Activated CD4-positive, alpha-beta T cell treated with anti-CD3 and anti-CD28 coated beads for 36 hours (primary cell): ENCODE results near the gene TTC7B. TPM values are rescaled to one million over a fixed set of nuclear protein-coding genes. Genes with fewer than 3 reads are reported as not detected.
A peak's percentile ranks its signal among the peaks of the same experiment; 100 is the strongest.
"Not testable (repeated sequence)": the region's sequence is repeated elsewhere in the genome, so short reads cannot be mapped to it uniquely, and the experiment has no call there.

Source experiments
- ATAC-seq: fragments of 200-7000 bp; cut with Tn5 transposase; one replicate; pipeline ENCODE4 v1.10.0; 2021; ENCODE audit warnings: mild to moderate bottlenecking, moderate library complexity
- CTCF ChIA-PET: fragments of 350-600 bp; sonication (Branson Sonifier 250); formaldehyde crosslinking; loops from one replicate; lab custom pipeline; 2021; ENCODE audit warnings: antibody characterized with exemption; lab: Charles Lee
- POLR2A ChIA-PET: fragments of 350-600 bp; sonication (Branson Sonifier 250); formaldehyde crosslinking; loops from one replicate; lab custom pipeline; 2021; ENCODE audit warnings: antibody characterized with exemption, inconsistent platforms; lab: Charles Lee
- DNase-seq: peaks from one replicate; pipeline ENCODE4 v3.0.0-alpha.2; 2020
- H3K27ac Mint-ChIP-seq: one replicate; pipeline ENCODE4 v1.8.0; 2021; ENCODE audit warnings: mixed read lengths
- H3K27me3 Mint-ChIP-seq: one replicate; pipeline ENCODE4 v1.8.0; 2021; ENCODE audit warnings: mixed read lengths
- H3K36me3 Mint-ChIP-seq: one replicate; pipeline ENCODE4 v1.8.0; 2021; ENCODE audit warnings: low read depth, mixed read lengths
- H3K4me1 Mint-ChIP-seq: one replicate; pipeline ENCODE4 v1.8.0; 2021; ENCODE audit warnings: mixed read lengths
- H3K4me3 Mint-ChIP-seq: one replicate; pipeline ENCODE4 v1.8.0; 2021; ENCODE audit warnings: mild to moderate bottlenecking, moderate library complexity, mixed read lengths
- H3K9me3 Mint-ChIP-seq: one replicate; pipeline ENCODE4 v1.8.0; 2021; ENCODE audit warnings: low read depth, mixed read lengths
- intact Hi-C, 2 experiments: fragments of 100-400 bp; cut with DNase I in 1 of 2; cut with micrococcal nuclease in 1 of 2; formaldehyde crosslinking; loops; one replicate each; pipeline versions ENCODE4 v1.14.2 to v1.15.1; 2022 to 2024; cut with DNase I, micrococcal nuclease
- total RNA-seq, 2 experiments: library from RNA; stranded (reverse); gene quantifications; one replicate each; pipeline ENCODE4 v1.2.3, GENCODE V29; 2021

The TTC7B gene
- total RNA-seq, 2 experiments from 2014 or later = 5.8 to 8.2 TPM

DNA sequence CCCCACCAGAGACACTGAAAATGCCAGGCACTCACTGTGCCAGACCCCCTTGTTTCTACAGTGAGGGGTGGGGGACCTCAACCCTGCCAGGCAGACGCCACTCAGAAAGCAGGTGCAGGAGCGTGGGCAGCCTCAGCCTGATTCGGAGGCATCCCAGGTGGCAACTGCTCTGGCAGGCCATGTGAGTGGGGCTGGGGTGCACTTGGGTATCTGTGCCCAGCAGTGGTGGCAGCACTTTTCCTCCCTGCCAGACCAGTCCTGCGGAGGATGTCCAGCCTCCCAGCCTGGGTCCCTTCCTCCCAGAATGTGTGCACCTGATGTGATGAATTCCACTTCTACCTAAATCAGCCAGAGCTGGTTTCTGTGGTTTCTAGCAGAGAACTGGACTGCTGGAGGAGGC lies 13.4 kb upstream of the TTC7B start:
- ChIA-PET CTCF (no interaction called here), POLR2A (no interaction called here)
- intact Hi-C loops = loop anchor here (2.0 to 10.0 kb wide), 6 partner anchors 71 to 875 kb away; partner anchors contain the start of genes CCDC88C (in 1 of the 2), EFCAB11 (in 1 of the 2) and TDP1 (in 1 of the 2)
- Mint-ChIP-seq H3K36me3 (no peaks in the 10 kb centered on the region), H3K27ac (peak overlapping the region; percentile 13), H3K27me3 (no peaks in the 10 kb centered on the region), H3K9me3 (no peaks in the 10 kb centered on the region), H3K4me3 (no peak overlapping the region), H3K4me1 (peaks cover 20% of the 10 kb centered on the region)
- no peak for DNase-seq
- no peak for ATAC-seq

DNA sequence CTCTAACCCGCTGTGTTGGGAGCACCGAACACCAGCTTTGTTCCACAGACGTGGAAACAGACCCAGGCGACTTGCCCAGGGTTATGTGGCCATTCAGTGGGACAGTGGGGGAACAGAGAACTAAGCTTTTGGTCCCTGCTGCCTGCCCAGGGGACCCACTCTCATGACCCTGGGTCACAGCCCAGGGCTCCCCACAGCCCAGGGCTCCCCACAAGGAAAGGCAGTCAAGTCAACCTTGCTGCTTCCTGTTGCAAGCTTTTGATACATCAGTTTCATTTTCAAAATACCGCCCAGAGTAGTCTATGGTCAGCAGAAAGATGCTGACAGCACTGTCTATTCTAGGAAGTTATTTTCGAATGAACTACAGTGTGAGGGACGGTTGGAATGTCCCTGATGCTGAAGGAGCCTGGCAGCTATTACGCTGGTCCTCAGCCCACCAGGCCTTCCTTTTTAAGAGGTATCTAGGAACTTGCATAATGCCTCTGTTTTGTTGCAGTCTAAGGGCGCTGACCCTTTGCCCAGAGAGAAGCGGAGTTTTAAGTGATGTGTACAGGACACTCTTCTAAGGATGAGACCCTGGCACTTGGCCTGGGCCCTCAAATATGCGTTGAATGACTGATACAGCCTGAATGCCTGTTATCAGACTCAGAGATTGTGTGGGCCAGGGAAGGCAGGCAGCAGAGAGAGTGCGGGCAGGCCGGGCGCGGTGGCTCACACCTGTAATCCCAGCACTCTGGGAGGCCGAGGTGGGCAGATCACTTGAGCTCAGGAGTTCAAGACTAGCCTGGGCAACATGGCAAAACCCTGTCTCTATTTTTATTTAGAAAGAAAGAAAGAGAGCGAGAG lies 12.6 kb upstream of the TTC7B start:
- POLR2A ChIA-PET = interaction anchor here (0.6 to 1.1 kb wide), 2 partner anchors 80 to 500 kb away, joined by 3 to 11 read pairs; no protein-coding TSS in a partner anchor
- Mint-ChIP-seq H3K27ac (peak overlapping the region; percentile 88), H3K27me3 (no peaks in the 10 kb centered on the region), H3K4me3 (peak overlapping the region; percentile 68), H3K4me1 (peaks cover 20% of the 10 kb centered on the region), H3K36me3 (peaks cover under 1% of the 10 kb centered on the region), H3K9me3 (peaks cover 4% of the 10 kb centered on the region)
- ATAC-seq (peak; percentile 61), DNase-seq (peak; percentile 25)
- CTCF ChIA-PET = interaction anchor here (0.6 to 0.7 kb wide), 2 partner anchors 70 to 285 kb away, joined by 3 to 4 read pairs; partner anchors contain the start of gene DGLUCY
- intact Hi-C loops = loop anchor here (1.0 to 10.0 kb wide), 9 partner anchors 70 to 874 kb away; partner anchors contain the start of genes CCDC88C (in 1 of the 2), EFCAB11 (in 1 of the 2), RPS6KA5 (in 1 of the 2) and TDP1 (in 1 of the 2)

DNA sequence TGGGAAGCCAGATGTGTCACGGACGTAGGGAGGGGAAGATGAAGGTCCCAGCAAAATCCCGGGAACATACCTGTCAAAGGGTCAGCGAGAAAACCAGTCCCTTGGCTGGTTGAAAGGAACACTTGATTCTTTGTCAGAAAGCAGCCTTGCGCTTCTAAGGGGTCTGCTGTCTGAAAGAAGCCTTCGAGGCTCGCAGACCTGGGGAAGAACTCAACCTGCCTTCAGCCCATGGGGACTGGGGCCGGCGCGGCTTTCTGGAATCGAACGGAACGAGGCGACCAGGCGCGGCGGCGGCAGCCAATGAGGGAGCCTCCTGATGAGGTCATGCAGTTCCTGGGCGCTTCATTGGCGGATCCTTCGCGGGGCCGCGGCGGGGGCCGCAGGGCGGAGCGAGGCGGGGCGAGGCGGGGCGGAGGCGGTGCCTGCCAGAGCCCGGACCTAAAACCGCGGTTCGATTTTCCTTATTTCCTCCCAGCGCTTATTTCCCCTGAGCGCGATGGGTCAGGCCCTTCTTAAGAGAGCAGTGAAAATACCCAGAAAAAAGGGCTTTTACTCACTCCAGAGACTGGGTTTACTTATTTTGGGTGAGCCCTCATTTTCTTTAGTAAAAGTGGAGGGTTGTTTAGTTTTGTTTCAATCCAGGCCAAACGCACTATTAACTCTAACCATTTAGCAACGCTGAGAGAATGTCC lies 11.8 kb upstream of the TTC7B start:
- Mint-ChIP-seq H3K4me1 (peaks cover 20% of the 10 kb centered on the region), H3K4me3 (peak overlapping the region; percentile 68), H3K36me3 (peaks cover 3% of the 10 kb centered on the region), H3K27ac (peak overlapping the region; percentile 88), H3K27me3 (no peaks in the 10 kb centered on the region), H3K9me3 (peaks cover 10% of the 10 kb centered on the region)
- POLR2A ChIA-PET = interaction anchor here (1.1 kb wide), 1 partner anchor 80 kb away, joined by 3 read pairs; no protein-coding TSS in a partner anchor
- peak; percentile 95 for DNase-seq
- CTCF ChIA-PET = interaction anchor here (0.6 to 0.7 kb wide), 2 partner anchors 70 to 286 kb away, joined by 3 to 4 read pairs; partner anchors contain the start of gene DGLUCY
- intact Hi-C loops = loop anchor here (1.0 to 10.0 kb wide), 9 partner anchors 69 to 873 kb away; partner anchors contain the start of genes CCDC88C (in 1 of the 2), EFCAB11 (in 1 of the 2), RPS6KA5 (in 1 of the 2) and TDP1 (in 1 of the 2)
- ATAC-seq = peak; percentile 99

DNA sequence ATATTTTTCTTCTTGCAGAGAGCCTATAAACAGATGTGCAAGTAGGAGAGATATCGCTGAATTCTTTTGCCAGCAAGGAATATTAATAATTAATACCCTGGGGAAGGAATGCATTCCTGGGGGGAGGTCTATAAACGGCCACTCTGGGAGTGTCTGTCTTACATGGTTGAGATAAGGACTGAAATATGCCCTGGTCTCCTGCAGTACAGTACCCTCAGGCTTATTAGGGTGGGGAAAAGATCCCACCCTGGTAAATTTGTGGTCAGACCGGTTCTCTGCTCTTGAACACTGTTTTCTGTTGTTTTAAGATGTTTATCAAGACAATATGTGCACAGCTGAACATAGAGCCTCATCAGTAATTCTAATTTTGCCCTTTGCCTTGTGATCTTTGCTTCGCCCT lies 7.3 kb upstream of the TTC7B start:
- H3K36me3 Mint-ChIP-seq, H3K27me3 Mint-ChIP-seq, CTCF ChIA-PET, ATAC-seq, H3K27ac Mint-ChIP-seq, POLR2A ChIA-PET, DNase-seq, H3K4me3 Mint-ChIP-seq: not testable (repeated sequence)
- intact Hi-C loops = loop anchor here in 1 of 2 experiments (10.0 kb wide), 1 partner anchor 869 kb away; the partner anchor contains the start of genes EFCAB11 and TDP1
- Mint-ChIP-seq H3K9me3 (peaks cover 10% of the 10 kb centered on the region), H3K4me1 (peaks cover 17% of the 10 kb centered on the region)

DNA sequence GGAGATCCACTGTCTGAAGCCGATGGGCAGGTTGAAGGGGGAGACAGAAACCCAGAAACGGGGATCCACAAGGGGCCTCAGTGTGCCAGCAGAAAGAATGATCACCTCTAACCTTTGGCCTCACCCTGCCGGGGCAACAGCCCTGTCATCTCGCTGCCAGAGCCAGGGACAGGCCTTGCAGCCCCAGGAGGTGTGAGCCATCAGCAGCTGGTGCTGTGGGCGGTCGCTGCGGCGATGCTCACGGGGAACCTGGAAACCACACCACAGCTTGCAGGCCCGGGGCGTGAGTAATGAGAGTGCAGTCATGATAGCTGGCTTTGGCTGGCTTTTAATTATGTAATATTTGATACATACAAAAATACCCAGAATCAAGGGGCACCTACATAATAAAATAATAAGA lies 4.7 kb upstream of the TTC7B start:
- H3K4me1 Mint-ChIP-seq = peaks cover 9% of the 10 kb centered on the region
- ATAC-seq = peak; percentile 95
- peak; percentile 90 for DNase-seq
- intact Hi-C loops = loop anchor here in 1 of 2 experiments (10.0 kb wide), 1 partner anchor 866 kb away; the partner anchor contains the start of genes EFCAB11 and TDP1
- H3K27me3 Mint-ChIP-seq = peaks cover 5% of the 10 kb centered on the region
- ChIA-PET POLR2A (no interaction called here), CTCF (interaction anchor here (0.6 to 1.2 kb wide), 2 partner anchors 62 to 119 kb away, joined by 3 read pairs; no protein-coding TSS in a partner anchor)
- no peak overlapping the region for H3K4me3 Mint-ChIP-seq
- H3K36me3 Mint-ChIP-seq = peaks cover 3% of the 10 kb centered on the region
- H3K27ac Mint-ChIP-seq = no peak overlapping the region
- peaks cover 10% of the 10 kb centered on the region for H3K9me3 Mint-ChIP-seq

DNA sequence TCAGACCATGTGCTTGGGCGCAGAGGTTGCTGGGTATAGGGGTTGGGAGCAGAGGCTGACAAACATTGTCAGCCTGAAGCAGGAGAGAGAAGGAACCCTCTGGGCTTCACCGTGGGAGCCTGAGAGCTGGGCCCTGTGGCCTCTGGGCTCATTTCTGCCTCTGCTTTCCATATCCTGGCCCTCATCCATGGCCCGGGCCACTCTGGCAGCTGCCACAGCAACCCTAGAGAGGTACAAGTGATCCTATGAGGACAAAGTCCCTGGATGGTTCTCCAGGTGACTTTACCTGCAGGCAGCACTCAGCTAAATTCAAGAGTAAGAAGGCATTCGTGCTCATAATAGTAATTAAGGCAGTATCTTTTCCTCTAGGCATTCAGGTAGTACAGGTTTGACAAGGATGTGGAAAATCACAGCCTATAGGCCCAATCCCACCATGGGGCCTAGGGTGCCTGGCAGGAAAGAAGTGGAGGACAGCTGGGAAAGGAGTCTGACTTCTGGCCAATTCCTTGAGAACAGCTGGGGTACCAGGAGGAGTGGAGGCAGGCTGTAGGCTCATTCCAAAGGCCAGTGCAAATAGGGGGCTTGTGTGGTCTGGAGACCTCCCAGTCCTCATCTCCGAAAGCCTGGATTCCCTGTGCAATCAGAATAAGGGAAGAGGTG lies 3.6 kb upstream of the TTC7B start:
- ChIA-PET POLR2A (no interaction called here), CTCF (interaction anchor here (1.2 kb wide), 1 partner anchor 61 kb away, joined by 3 read pairs; no protein-coding TSS in a partner anchor)
- Mint-ChIP-seq H3K27ac (no peak overlapping the region), H3K4me1 (peaks cover 9% of the 10 kb centered on the region), H3K27me3 (peaks cover 11% of the 10 kb centered on the region), H3K36me3 (peaks cover 3% of the 10 kb centered on the region), H3K4me3 (no peak overlapping the region), H3K9me3 (peaks cover 10% of the 10 kb centered on the region)
- DNase-seq (no peak), ATAC-seq (no peak)
- intact Hi-C loops = loop anchor here in 1 of 2 experiments (10.0 kb wide), 1 partner anchor 865 kb away; the partner anchor contains the start of genes EFCAB11 and TDP1

DNA sequence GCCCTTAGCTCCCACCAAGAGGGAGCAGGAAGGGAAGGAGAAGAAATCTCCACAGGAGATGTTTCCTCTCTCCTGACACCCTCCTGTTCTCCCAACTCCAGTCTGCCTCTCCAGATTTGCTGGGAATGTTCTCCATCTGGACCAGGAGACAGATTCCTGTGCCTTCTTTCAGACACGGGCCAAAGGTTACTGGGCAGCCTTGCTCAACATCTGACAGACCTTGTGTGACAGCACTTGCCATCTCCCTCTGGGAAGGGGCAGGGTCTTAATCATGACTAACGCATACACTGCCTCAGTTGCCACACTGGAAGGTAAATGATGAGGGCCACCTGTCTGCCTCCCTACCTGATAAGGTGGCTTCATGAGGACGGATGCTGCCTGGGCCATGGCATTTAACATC lies 2.5 kb upstream of the TTC7B start:
- Mint-ChIP-seq H3K27ac (no peak overlapping the region), H3K9me3 (peaks cover 5% of the 10 kb centered on the region), H3K36me3 (peaks cover under 1% of the 10 kb centered on the region), H3K27me3 (peaks cover 11% of the 10 kb centered on the region), H3K4me3 (no peak overlapping the region), H3K4me1 (peaks cover 9% of the 10 kb centered on the region)
- DNase-seq (no peak), ATAC-seq (no peak)
- ChIA-PET CTCF (no interaction called here), POLR2A (no interaction called here)
- intact Hi-C loops = no loop called here

DNA sequence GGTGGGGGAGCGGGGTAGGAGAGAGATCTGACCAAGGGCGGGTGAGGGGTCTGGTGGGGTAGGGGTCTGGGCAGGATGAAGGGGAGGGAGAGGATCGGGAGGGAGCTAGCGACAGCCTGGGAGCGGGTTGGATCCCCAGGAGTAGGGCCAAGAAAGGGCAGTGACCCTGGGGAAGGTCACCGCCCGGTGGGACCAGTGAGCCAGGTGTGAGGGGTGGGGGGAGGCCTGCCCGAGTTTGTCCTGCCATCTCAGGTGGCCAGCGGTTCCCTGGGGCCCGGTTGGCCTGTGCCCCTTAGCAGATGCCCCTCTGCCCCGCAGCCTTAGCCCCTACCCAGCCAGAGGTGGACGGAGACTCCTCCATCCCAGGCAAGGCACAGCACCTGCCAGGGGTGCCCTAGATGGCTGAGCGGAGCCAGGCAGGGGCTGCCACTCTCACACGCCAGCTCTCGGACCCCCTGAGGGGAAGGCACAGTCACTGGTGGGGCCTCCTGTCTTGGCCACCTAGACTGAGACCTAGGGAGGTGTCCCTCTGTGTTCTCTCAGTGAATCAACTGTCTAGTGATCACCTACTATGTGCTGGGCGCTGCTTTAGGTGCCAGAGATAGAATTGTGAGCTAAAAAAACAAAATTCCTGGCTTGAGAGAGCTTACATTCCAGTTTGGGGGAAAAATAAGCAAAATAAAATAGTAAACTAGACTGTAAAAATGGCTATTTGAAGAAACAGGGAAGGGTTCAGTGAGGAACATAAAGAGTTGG lies 629 bp upstream of the TTC7B start:
- ATAC-seq = no peak
- DNase-seq = no peak
- no peaks in the 10 kb centered on the region for H3K36me3 Mint-ChIP-seq
- peaks cover 11% of the 10 kb centered on the region for H3K27me3 Mint-ChIP-seq
- H3K27ac Mint-ChIP-seq = no peak overlapping the region
- H3K4me3 Mint-ChIP-seq = peak overlapping the region; percentile 27
- ChIA-PET POLR2A (no interaction called here), CTCF (interaction anchor here (0.6 kb wide), 1 partner anchor 403 kb away, joined by 3 read pairs; no protein-coding TSS in a partner anchor)
- intact Hi-C loops = loop anchor here in 1 of 2 experiments (1.0 kb wide), 1 partner anchor 59 kb away; no protein-coding TSS in a partner anchor
- peaks cover 9% of the 10 kb centered on the region for H3K4me1 Mint-ChIP-seq
- no peaks in the 10 kb centered on the region for H3K9me3 Mint-ChIP-seq

DNA sequence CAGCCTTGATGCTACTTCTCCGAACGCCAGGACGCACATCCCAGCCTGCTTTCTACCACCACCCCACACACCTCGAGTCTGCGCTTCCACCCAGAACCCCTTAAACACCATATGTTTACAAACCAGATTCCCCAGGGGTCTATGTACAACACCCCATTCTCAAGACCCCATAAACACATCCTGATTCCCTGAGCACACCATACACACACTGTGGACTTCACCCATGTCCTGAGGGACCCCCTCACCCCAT lies 733 bp downstream of the TTC7B start:
- H3K4me3 Mint-ChIP-seq = peak overlapping the region; percentile 61
- H3K9me3 Mint-ChIP-seq = no peaks in the 10 kb centered on the region
- no peak for ATAC-seq
- CTCF ChIA-PET = no interaction called here
- H3K36me3 Mint-ChIP-seq = no peaks in the 10 kb centered on the region
- intact Hi-C loops = no loop called here
- H3K4me1 Mint-ChIP-seq = no peaks in the 10 kb centered on the region
- H3K27me3 Mint-ChIP-seq = peaks cover 11% of the 10 kb centered on the region
- no peak for DNase-seq
- POLR2A ChIA-PET = no interaction called here
- peak overlapping the region; percentile 15 for H3K27ac Mint-ChIP-seq
